ENCODE data around the gene HBG1.
"Not testable (repeated sequence)": the region's sequence is repeated elsewhere in the genome, so short reads cannot be mapped to it uniquely, and the experiment has no call there.

HBG1 gene

GRCh38 chr11:5252919-5253265, 3.2 kb upstream of the HBG1 start:
- no peak for FAIRE-seq
- no peak for DNase-seq (ENCODE audit: insufficient read length)
- TF ChIP-seq TAF1 (IDR thresholded peaks at IDR 0.05; ENCODE audit: borderline replicate concordance, low read depth, low read length) = no peak
- TF ChIP-seq POLR2A (IDR thresholded peaks at IDR 0.05; ENCODE audit: low read depth, low read length) = no peak
- no peak for TF ChIP-seq POLR2AphosphoS5 (IDR thresholded peaks at IDR 0.05; ENCODE audit: low read depth, low read length)

- FAIRE-seq (no peak), DNase-seq (ENCODE audit: insufficient read length) (no peak)
- TF ChIP-seq POLR2AphosphoS5 (IDR thresholded peaks at IDR 0.05; ENCODE audit: low read depth, low read length) (no peak), POLR2A (IDR thresholded peaks at IDR 0.05; ENCODE audit: low read depth, low read length) (no peak), TAF1 (IDR thresholded peaks at IDR 0.05; ENCODE audit: borderline replicate concordance, low read depth, low read length) (no peak)
Observed at GRCh38 chr11:5252192-5252918, 2.7 kb upstream of the HBG1 start.

GRCh38 chr11:5251746-5252145, 2.1 kb upstream of the HBG1 start:
- no peak for DNase-seq (ENCODE audit: insufficient read length)
- no peak for TF ChIP-seq POLR2AphosphoS5 (IDR thresholded peaks at IDR 0.05; ENCODE audit: low read depth, low read length)
- no peak for TF ChIP-seq TAF1 (IDR thresholded peaks at IDR 0.05; ENCODE audit: borderline replicate concordance, low read depth, low read length)
- TF ChIP-seq POLR2A (IDR thresholded peaks at IDR 0.05; ENCODE audit: low read depth, low read length) = no peak
- no peak for FAIRE-seq

- no peak for FAIRE-seq
- TF ChIP-seq POLR2AphosphoS5 (IDR thresholded peaks at IDR 0.05; ENCODE audit: low read depth, low read length) (no peak), TAF1 (IDR thresholded peaks at IDR 0.05; ENCODE audit: borderline replicate concordance, low read depth, low read length) (no peak), POLR2A (IDR thresholded peaks at IDR 0.05; ENCODE audit: low read depth, low read length) (no peak)
Observed at GRCh38 chr11:5250543-5251204, 1.0 kb upstream of the HBG1 start.

GRCh38 chr11:5248498-5248897, 1.2 kb downstream of the HBG1 start:
- not testable (repeated sequence) for FAIRE-seq; DNase-seq (ENCODE audit: insufficient read length)

More at GRCh38 chr11:5250543-5251204, 1.0 kb upstream of the HBG1 start:
- DNase-seq (ENCODE audit: insufficient read length) = no peak

GRCh38 chr11:5247472-5248192, 2.0 kb downstream of the HBG1 start:
- no peak for TF ChIP-seq POLR2A (IDR thresholded peaks at IDR 0.05; ENCODE audit: low read depth, low read length)
- DNase-seq (ENCODE audit: insufficient read length) (no peak), FAIRE-seq (no peak)

GRCh38 chr11:5246772-5247471, 2.7 kb downstream of the HBG1 start:
- TF ChIP-seq POLR2A (IDR thresholded peaks at IDR 0.05; ENCODE audit: low read depth, low read length) (no peak), TAF1 (IDR thresholded peaks at IDR 0.05; ENCODE audit: borderline replicate concordance, low read depth, low read length) (no peak), POLR2AphosphoS5 (IDR thresholded peaks at IDR 0.05; ENCODE audit: low read depth, low read length) (no peak)
- DNase-seq (ENCODE audit: insufficient read length) = no peak
- no peak for FAIRE-seq

GRCh38 chr11:5245155-5245554, 4.5 kb downstream of the HBG1 start:
- DNase-seq (ENCODE audit: insufficient read length) (no peak), FAIRE-seq (no peak)
- TF ChIP-seq POLR2A (IDR thresholded peaks at IDR 0.05; ENCODE audit: low read depth, low read length) = no peak
- no peak for TF ChIP-seq TAF1 (IDR thresholded peaks at IDR 0.05; ENCODE audit: borderline replicate concordance, low read depth, low read length)
- no peak for TF ChIP-seq POLR2AphosphoS5 (IDR thresholded peaks at IDR 0.05; ENCODE audit: low read depth, low read length)

GRCh38 chr11:5243816-5244180, 5.9 kb downstream of the HBG1 start:
- no peak for TF ChIP-seq POLR2A (IDR thresholded peaks at IDR 0.05; ENCODE audit: low read depth, low read length)
- TF ChIP-seq TAF1 (IDR thresholded peaks at IDR 0.05; ENCODE audit: borderline replicate concordance, low read depth, low read length) = no peak
- no peak for TF ChIP-seq POLR2AphosphoS5 (IDR thresholded peaks at IDR 0.05; ENCODE audit: low read depth, low read length)
- DNase-seq (ENCODE audit: insufficient read length) (no peak), FAIRE-seq (no peak)

GRCh38 chr11:5242933-5243815, 6.5 kb downstream of the HBG1 start:
- DNase-seq (ENCODE audit: insufficient read length) (no peak), FAIRE-seq (peak; percentile 30)
- TF ChIP-seq POLR2A (IDR thresholded peaks at IDR 0.05; ENCODE audit: low read depth, low read length) (no peak), POLR2AphosphoS5 (IDR thresholded peaks at IDR 0.05; ENCODE audit: low read depth, low read length) (no peak), TAF1 (IDR thresholded peaks at IDR 0.05; ENCODE audit: borderline replicate concordance, low read depth, low read length) (no peak)

GRCh38 chr11:5242208-5242607, 7.4 kb downstream of the HBG1 start:
- no peak for FAIRE-seq
- DNase-seq (ENCODE audit: insufficient read length) = no peak
- no peak for TF ChIP-seq POLR2A (IDR thresholded peaks at IDR 0.05; ENCODE audit: low read depth, low read length)
